ENCODE measurements around the gene DOCK4. TPM values are rescaled to one million over a fixed set of nuclear protein-coding genes. Genes with fewer than 3 reads are reported as not detected.

DOCK4 gene
- total RNA-seq, 1 experiment from 2014 or later: 4.9 TPM

GRCh38 chr7:111864291-111864976 lies 341.8 kb downstream of the DOCK4 start:
- H3K56ac ChIP-seq (ENCODE audit: insufficient read length, low read depth, low read length): no peak overlapping the region
- Mint-ChIP-seq H3K4me3 (no peak overlapping the region), H3K27me3 (ENCODE audit: low read depth) (no peaks in the 10 kb centered on the region), H3K36me3 (ENCODE audit: insufficient read depth in 1 of 3, low read depth in 3 of 3) (peaks cover 0 to 21% (median 20%) of the 10 kb centered on the region in 3 experiments; a peak in 4 of 7 replicates), H3K27ac (no peak overlapping the region), H3K9me3 (no peaks in the 10 kb centered on the region; a peak in 1 of 5 replicates), H3K4me1 (peaks cover 4 to 6% of the 10 kb centered on the region in 2 experiments; a peak in 3 of 4 replicates)
- H3K27me3 ChIP-seq (ENCODE audit: insufficient read depth, low read length): no peaks in the 10 kb centered on the region
- no peak overlapping the region for H3K23ac ChIP-seq (ENCODE audit: insufficient read length, low read depth, low read length)
- H4K5ac ChIP-seq (ENCODE audit: insufficient read length, low read depth, low read length): no peak overlapping the region
- WGBS (ENCODE audit: extremely low coverage, insufficient read length, low lambda C conversion rate): no CpG with 5 or more reads among the region's 8 CpGs
- H3K4ac ChIP-seq (ENCODE audit: low read depth, low read length): no peak overlapping the region
- H2AK5ac ChIP-seq (ENCODE audit: insufficient read length, low read length): no peak overlapping the region
- no peak for DNase-seq
- no peak overlapping the region for H3K9ac ChIP-seq (ENCODE audit: extremely low read depth, insufficient read length, low read length)
- no peaks in the 10 kb centered on the region for H3K4me1 ChIP-seq (ENCODE audit: insufficient read depth, low read length)
- H2AFZ ChIP-seq (ENCODE audit: low read length): no peak overlapping the region
- H4K8ac ChIP-seq (replicated peaks; ENCODE audit: insufficient read length, low read depth, low read length): no peak overlapping the region
- no peak overlapping the region for H3K14ac ChIP-seq (ENCODE audit: insufficient read depth, low read length)
- no peaks in the 10 kb centered on the region for H3K79me1 ChIP-seq (ENCODE audit: insufficient read depth, low read depth, low read length, poor library complexity, severe bottlenecking)
- no peak overlapping the region for H4K91ac ChIP-seq (ENCODE audit: insufficient read length, low read depth, low read length)
- H3K18ac ChIP-seq (ENCODE audit: insufficient read length, low read depth, low read length): no peak overlapping the region
- no peak overlapping the region for H3K4me2 ChIP-seq (ENCODE audit: insufficient read depth, insufficient read length, low read length)
- no peak overlapping the region for H2BK20ac ChIP-seq (ENCODE audit: low read depth, low read length, poor library complexity, severe bottlenecking)
- no peaks in the 10 kb centered on the region for H3K23me2 ChIP-seq (ENCODE audit: insufficient read length, low read depth, low read length, poor library complexity, severe bottlenecking)
- H4K20me1 ChIP-seq (ENCODE audit: control insufficient read depth, insufficient read depth, insufficient read length): no peaks in the 10 kb centered on the region
- no peaks in the 10 kb centered on the region for H3K9me3 ChIP-seq (ENCODE audit: control insufficient read depth, low read depth, low read length)
- no peak overlapping the region for H3K27ac ChIP-seq (ENCODE audit: insufficient read length, low read depth, low read length)
- H2BK5ac ChIP-seq (ENCODE audit: insufficient read length, low read length): no peak overlapping the region
- H3K79me2 ChIP-seq (ENCODE audit: insufficient read depth, low read length): no peaks in the 10 kb centered on the region
- H2BK120ac ChIP-seq (ENCODE audit: low read depth, low read length, poor library complexity, severe bottlenecking): no peak overlapping the region
- TF ChIP-seq CTCF (conservative IDR thresholded peaks at IDR 0.05): no peak
- no peak overlapping the region for H2BK15ac ChIP-seq (ENCODE audit: low read depth, low read length)
- no peak overlapping the region for H2BK12ac ChIP-seq (ENCODE audit: insufficient read length, low read depth, low read length)
- no peak overlapping the region for H3T11ph ChIP-seq (ENCODE audit: low read length)
